Neuronal stem cell (in vitro differentiated cells): ENCODE results near the gene SREK1.

Experiments
- DNase-seq: peaks from one replicate; pipeline ENCODE4 v3.0.0-alpha.2; 2013; ENCODE audit warnings: low spot score
- H2AFZ ChIP-seq: one replicate; pipeline ENCODE4 v1.6.1; 2013; ENCODE audit warnings: mild to moderate bottlenecking, low read length, inconsistent platforms
- H2AK5ac ChIP-seq: 2 replicates; pipeline ENCODE4 v1.6.1; 2013; ENCODE audit warnings: low read depth, mild to moderate bottlenecking, inconsistent platforms, low read length, moderate library complexity, mixed read lengths
- H2BK120ac ChIP-seq: 2 replicates; pipeline ENCODE4 v1.6.1; 2013; ENCODE audit warnings: low read depth, mild to moderate bottlenecking, inconsistent platforms, low read length, moderate library complexity, mixed read lengths
- H2BK12ac ChIP-seq: one replicate; pipeline ENCODE4 v1.6.1; 2013; ENCODE audit warnings: low read length, inconsistent platforms
- H2BK15ac ChIP-seq: 2 replicates; pipeline ENCODE4 v1.6.1; 2013; ENCODE audit warnings: mild to moderate bottlenecking, low read length, inconsistent platforms, mixed read lengths
- H2BK5ac ChIP-seq: one replicate; pipeline ENCODE4 v1.6.1; 2013; ENCODE audit warnings: inconsistent platforms, mild to moderate bottlenecking, low read length, moderate library complexity
- H3K14ac ChIP-seq: one replicate; pipeline ENCODE4 v1.6.1; 2013; ENCODE audit warnings: low read length, inconsistent platforms
- H3K18ac ChIP-seq: 2 replicates; pipeline ENCODE4 v1.6.1; 2013; ENCODE audit warnings: low read length, inconsistent platforms
- H3K23ac ChIP-seq: 2 replicates; pipeline ENCODE4 v1.6.1; 2013; ENCODE audit warnings: low read depth, mild to moderate bottlenecking, mixed read lengths, low read length, inconsistent platforms; ENCODE audit not compliant: poor library complexity
- H3K27ac ChIP-seq: replicated peaks from 3 replicates; pipeline ENCODE4 v1.5.1; 2013; ENCODE audit warnings: low read length, inconsistent platforms
- H3K27me3 ChIP-seq, 3 experiments: 2 replicates each; pipeline ENCODE4 v1.6.1; 2013; ENCODE audit warnings: low read length in 3 of 3, mild to moderate bottlenecking in 2 of 3, inconsistent platforms in 1 of 3, low read depth in 1 of 3, mixed read lengths in 1 of 3, moderate library complexity in 1 of 3; ENCODE audit not compliant: control insufficient read depth in 3 of 3, insufficient read depth in 3 of 3
- H3K36me3 ChIP-seq, 2 donors: replicated peaks in 1 of 2; 2 replicates each; pipeline ENCODE4 v1.6.1; 2013; ENCODE audit warnings: low read length in 2 of 2; ENCODE audit not compliant: control insufficient read depth in 2 of 2, insufficient read depth in 2 of 2
- H3K4ac ChIP-seq: 2 replicates; pipeline ENCODE4 v1.6.1; 2013; ENCODE audit warnings: inconsistent platforms, mild to moderate bottlenecking, low read length, moderate library complexity
- H3K4me1 ChIP-seq, 2 donors: 1 replicate in 1 of 2; 2 replicates in 1 of 2; pipeline ENCODE4 v1.6.1; 2013; ENCODE audit warnings: low read length in 2 of 2, low read depth in 1 of 2; ENCODE audit not compliant: control insufficient read depth in 2 of 2, insufficient read depth in 1 of 2
- H3K4me2 ChIP-seq: one replicate; pipeline ENCODE4 v1.6.1; 2013; ENCODE audit warnings: mild to moderate bottlenecking, low read length, inconsistent platforms; ENCODE audit not compliant: insufficient read depth, poor library complexity, severe bottlenecking
- H3K4me3 ChIP-seq, 2 donors: 2 replicates each; pipeline ENCODE4 v1.5.1; 2013; ENCODE audit warnings: low read length in 2 of 2, mild to moderate bottlenecking in 2 of 2, inconsistent platforms in 1 of 2, moderate library complexity in 1 of 2
- H3K79me1 ChIP-seq: one replicate; pipeline ENCODE4 v1.6.1; 2013; ENCODE audit warnings: low read depth, mild to moderate bottlenecking, inconsistent platforms, low read length, moderate library complexity
- H3K9ac ChIP-seq: one replicate; pipeline ENCODE4 v1.6.1; 2013; ENCODE audit warnings: mild to moderate bottlenecking, low read depth, low read length, inconsistent platforms; ENCODE audit not compliant: poor library complexity
- H3K9me3 ChIP-seq, 2 donors: replicated peaks in 1 of 2; 2 replicates each; pipeline versions ENCODE3 to v1.6.1; 2013; ENCODE audit warnings: low read length in 2 of 2, mild to moderate bottlenecking in 2 of 2, inconsistent platforms in 1 of 2, low read depth in 1 of 2, mixed read lengths in 1 of 2, moderate library complexity in 1 of 2; ENCODE audit not compliant: control insufficient read depth in 2 of 2, insufficient read depth in 1 of 2
- H4K8ac ChIP-seq: one replicate; pipeline ENCODE4 v1.6.1; 2013; ENCODE audit warnings: low read depth, mild to moderate bottlenecking, inconsistent platforms, low read length, moderate library complexity
- H4K91ac ChIP-seq: one replicate; pipeline ENCODE4 v1.6.1; 2013; ENCODE audit warnings: low read length, low read depth, mild to moderate bottlenecking, inconsistent platforms; ENCODE audit not compliant: poor library complexity
- WGBS, 2 donors: extraction: QIAGEN DNeasy Blood & Tissue Kit; methylation state at CpG; one replicate each; pipeline ENCODE4 v1.1.7; 2013; ENCODE audit warnings: missing lambda C conversion rate in 2 of 2, mixed read lengths in 1 of 2; ENCODE audit not compliant: insufficient read length in 2 of 2, insufficient replicate concordance in 1 of 2; ENCODE audit errors: extremely low coverage in 2 of 2; 5-methylcytosine and 5-hydroxymethylcytosine counted together

SREK1 gene

GRCh38 chr5:66170195-66170919 is 26.3 kb downstream of the SREK1 start:
- Histone ChIP-seq H2BK12ac (no peak overlapping the region), H3K4ac (no peak overlapping the region), H3K9ac (no peak overlapping the region), H3K27ac (no peak overlapping the region), H2BK15ac (no peak overlapping the region), H2AK5ac (no peak overlapping the region), H4K8ac (no peak overlapping the region), H3K36me3 (peaks cover 5 to 99% of the 10 kb centered on the region in 2 donors), H3K4me3 (no peak overlapping the region), H3K79me1 (no peaks in the 10 kb centered on the region), H3K27me3 (no peaks in the 10 kb centered on the region), H2BK120ac (no peak overlapping the region), H4K91ac (no peak overlapping the region), H3K4me1 (peaks cover 0 to 4% of the 10 kb centered on the region in 2 donors), H2AFZ (no peak overlapping the region), H3K14ac (no peak overlapping the region), H3K23ac (no peak overlapping the region), H3K9me3 (no peaks in the 10 kb centered on the region), H3K18ac (no peak overlapping the region), H3K4me2 (no peak overlapping the region), H2BK5ac (no peak overlapping the region)
- no peak for DNase-seq
- WGBS, 2 donors: no CpG with 5 or more reads among the region's 10 CpGs

DNA sequence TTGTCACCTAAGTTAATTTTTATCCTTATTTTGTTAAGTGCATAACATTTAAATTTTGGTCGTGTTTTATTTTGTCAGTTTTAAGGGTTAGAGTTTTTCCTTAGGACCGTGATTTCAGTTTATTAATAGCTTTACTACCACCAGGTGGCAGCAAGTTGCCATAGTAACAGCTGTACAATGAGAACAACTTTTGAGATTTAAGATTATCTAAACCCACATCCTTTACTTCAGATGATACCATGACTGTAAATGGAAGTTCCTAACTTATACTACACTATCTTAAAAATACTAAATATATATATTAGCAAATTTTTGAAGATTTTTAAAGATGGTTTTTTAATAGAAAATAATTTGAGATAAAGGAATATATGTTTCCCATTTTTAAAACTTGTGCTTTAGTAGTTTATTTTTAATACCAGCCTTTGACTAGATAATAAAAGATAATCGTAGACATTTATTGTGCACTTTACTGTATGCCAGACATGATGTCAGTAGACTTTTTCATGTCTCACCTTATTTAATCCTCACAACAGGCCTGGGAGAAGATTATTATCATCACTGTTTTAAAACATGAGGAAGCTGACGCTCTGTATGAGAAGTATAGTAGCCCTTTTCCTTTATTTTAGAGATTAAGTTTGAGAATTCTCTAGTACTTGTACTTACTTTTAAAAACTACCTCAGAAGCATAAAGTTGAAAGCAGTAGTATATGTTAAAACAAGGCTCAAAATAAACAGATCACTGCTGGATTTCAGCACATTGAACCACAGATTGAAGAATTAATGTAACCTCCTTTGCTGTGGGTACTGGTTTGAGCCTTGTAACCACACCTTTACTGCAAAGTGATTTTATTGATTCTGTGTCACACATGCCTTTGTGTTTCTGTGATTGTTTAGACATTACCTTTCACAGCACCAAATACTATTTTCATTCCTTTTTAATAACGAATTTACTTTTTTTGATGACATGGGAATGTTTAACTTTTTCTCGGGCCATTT is 27.5 kb downstream of the SREK1 start:
- H3K4ac ChIP-seq: no peak overlapping the region
- H3K18ac ChIP-seq: no peak overlapping the region
- no peak overlapping the region for H2AK5ac ChIP-seq
- no peak overlapping the region for H3K4me2 ChIP-seq
- no peaks in the 10 kb centered on the region for H3K79me1 ChIP-seq
- no peak overlapping the region for H2AFZ ChIP-seq
- H3K9ac ChIP-seq: no peak overlapping the region
- no peak overlapping the region for H2BK12ac ChIP-seq
- H4K91ac ChIP-seq: no peak overlapping the region
- no peak overlapping the region for H3K14ac ChIP-seq
- no peak overlapping the region for H2BK5ac ChIP-seq
- H2BK15ac ChIP-seq: no peak overlapping the region
- no peak overlapping the region for H2BK120ac ChIP-seq
- no peaks in the 10 kb centered on the region for H3K27me3 ChIP-seq
- WGBS, 2 donors: no CpG with 5 or more reads among the region's 6 CpGs
- no peaks in the 10 kb centered on the region for H3K9me3 ChIP-seq
- no peak overlapping the region for H3K4me3 ChIP-seq
- H3K36me3 ChIP-seq: peaks cover 5 to 99% of the 10 kb centered on the region in 2 donors
- no peak for DNase-seq
- H3K23ac ChIP-seq: no peak overlapping the region
- peaks cover 0 to 4% of the 10 kb centered on the region in 2 donors for H3K4me1 ChIP-seq
- H4K8ac ChIP-seq: no peak overlapping the region
- H3K27ac ChIP-seq: no peak overlapping the region

DNA sequence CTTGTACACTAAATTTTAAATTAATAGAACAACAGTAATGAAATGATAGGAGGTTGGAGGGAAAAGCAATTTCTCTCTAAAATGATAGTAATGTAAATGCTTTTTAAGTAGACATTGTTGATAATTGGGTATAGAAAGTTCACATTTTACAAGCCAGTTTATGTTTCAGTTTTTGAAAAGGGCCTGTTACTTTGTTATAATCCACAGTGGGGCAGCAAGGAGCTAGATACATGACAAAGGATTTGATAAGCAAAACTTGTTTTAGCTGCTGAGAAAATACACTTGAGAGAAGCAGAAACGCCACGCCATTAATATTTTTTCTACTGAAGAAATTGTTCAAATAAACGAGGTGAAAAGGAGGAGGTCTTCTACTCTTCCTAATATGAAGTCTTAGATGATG is 30.2 kb downstream of the SREK1 start:
- Histone ChIP-seq H3K9ac (no peak overlapping the region), H2BK120ac (no peak overlapping the region), H2BK12ac (no peak overlapping the region), H3K4me3 (no peak overlapping the region), H3K79me1 (no peaks in the 10 kb centered on the region), H4K8ac (no peak overlapping the region), H3K18ac (no peak overlapping the region), H3K27me3 (no peaks in the 10 kb centered on the region), H3K27ac (no peak overlapping the region), H3K14ac (no peak overlapping the region), H3K36me3 (peaks cover 10 to 99% of the 10 kb centered on the region in 2 donors), H3K4me1 (peaks cover 0 to 4% of the 10 kb centered on the region in 2 donors), H3K4ac (no peak overlapping the region), H3K9me3 (no peaks in the 10 kb centered on the region), H2AK5ac (no peak overlapping the region), H4K91ac (no peak overlapping the region), H2BK5ac (no peak overlapping the region), H2AFZ (no peak overlapping the region), H3K4me2 (no peak overlapping the region), H2BK15ac (no peak overlapping the region), H3K23ac (no peak overlapping the region)
- no peak for DNase-seq
- no CpG with 5 or more reads among the region's 3 CpGs for WGBS, 2 donors

DNA sequence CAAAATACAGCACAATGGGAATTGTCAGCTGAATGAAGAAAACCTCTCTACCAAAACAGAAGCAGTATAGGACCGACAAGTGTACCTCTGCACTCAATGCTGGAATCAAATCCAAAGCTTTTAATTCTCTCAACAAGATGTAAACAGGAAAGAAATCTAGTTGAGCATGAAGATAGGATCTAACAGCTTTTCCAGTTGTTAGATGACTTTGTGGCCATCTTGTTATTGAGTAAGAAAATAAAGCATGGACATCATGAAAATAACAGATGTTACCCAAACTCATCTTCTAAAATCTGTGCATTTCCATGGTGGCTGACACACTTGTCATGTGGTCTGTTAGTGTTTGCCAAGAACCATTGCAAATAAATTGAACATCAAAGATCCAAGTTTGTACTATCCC is 34.7 kb downstream of the SREK1 start:
- no peak overlapping the region for H3K23ac ChIP-seq
- H3K4me3 ChIP-seq: no peak overlapping the region
- H3K27ac ChIP-seq: no peak overlapping the region
- H3K4me1 ChIP-seq: no peaks in the 10 kb centered on the region
- H3K79me1 ChIP-seq: no peaks in the 10 kb centered on the region
- H3K27me3 ChIP-seq: no peaks in the 10 kb centered on the region
- H2BK12ac ChIP-seq: no peak overlapping the region
- H2BK15ac ChIP-seq: no peak overlapping the region
- no peak overlapping the region for H2AFZ ChIP-seq
- H4K91ac ChIP-seq: no peak overlapping the region
- no peak overlapping the region for H3K14ac ChIP-seq
- H2BK5ac ChIP-seq: no peak overlapping the region
- no peak for DNase-seq
- WGBS, 2 donors: no CpG with 5 or more reads among the region's 1 CpG
- no peak overlapping the region for H3K9ac ChIP-seq
- H3K9me3 ChIP-seq: no peaks in the 10 kb centered on the region
- no peak overlapping the region for H4K8ac ChIP-seq
- H3K4me2 ChIP-seq: no peak overlapping the region
- H2BK120ac ChIP-seq: no peak overlapping the region
- no peak overlapping the region for H3K4ac ChIP-seq
- no peak overlapping the region for H2AK5ac ChIP-seq
- H3K18ac ChIP-seq: no peak overlapping the region
- H3K36me3 ChIP-seq: peaks cover 9 to 100% of the 10 kb centered on the region in 2 donors
